Stimulated activated CD4-positive, alpha-beta T cell treated with anti-CD3 and anti-CD28 coated beads, Interleukin-4, amount 100 ng/mL, for 48 hours (primary cell): ENCODE data around the gene CFAP61.

Experiments
- DNase-seq, 2 donors: peaks; one replicate each; pipeline ENCODE4 v3.0.0-alpha.2; 2020; ENCODE audit warnings: low read depth in 2 of 2

CFAP61 gene

DNA sequence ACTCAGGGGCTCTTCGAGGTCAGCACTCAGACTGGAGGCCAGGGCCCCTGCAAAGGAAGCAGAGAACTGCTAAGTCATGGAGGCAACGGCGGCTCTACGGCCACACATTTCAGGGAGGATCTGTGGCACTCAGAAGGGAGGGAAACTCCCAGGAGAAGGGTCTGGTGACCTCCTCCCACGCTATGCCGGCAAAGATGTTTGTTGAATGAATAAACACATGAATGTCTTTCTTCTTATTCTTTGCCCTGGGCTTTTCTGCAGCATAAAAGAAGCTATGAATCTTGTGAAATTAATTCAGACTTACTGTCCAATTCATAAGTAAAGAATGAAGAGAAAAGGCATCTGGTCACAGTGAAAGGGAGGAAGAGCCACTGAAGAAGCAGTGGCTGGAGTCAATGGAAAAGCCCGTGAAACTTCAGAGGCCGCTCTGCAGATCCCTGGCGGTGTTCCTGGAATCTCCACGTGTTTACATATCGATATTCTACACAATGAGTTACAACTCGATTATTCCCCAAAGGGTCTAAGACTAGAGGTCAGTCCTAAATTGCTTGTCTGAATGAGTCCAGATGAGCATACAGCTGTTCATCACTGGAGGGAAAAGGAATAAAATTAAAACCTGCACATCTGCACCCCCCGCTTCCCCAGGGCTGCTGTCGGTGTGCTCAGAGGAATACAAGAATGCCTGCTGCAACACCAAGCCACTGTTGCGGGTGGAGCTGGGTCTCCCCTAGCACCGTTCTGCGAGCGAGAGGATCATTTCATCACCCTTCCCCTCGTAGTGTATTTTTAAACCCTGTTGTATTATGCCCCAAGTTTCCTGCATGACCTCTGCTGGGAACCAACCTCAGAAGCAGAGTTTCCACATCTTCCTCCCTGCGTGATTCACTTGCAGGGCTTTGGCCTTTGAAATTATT lies 341.1 kb downstream of the CFAP61 start:
- no peak for DNase-seq

DNA sequence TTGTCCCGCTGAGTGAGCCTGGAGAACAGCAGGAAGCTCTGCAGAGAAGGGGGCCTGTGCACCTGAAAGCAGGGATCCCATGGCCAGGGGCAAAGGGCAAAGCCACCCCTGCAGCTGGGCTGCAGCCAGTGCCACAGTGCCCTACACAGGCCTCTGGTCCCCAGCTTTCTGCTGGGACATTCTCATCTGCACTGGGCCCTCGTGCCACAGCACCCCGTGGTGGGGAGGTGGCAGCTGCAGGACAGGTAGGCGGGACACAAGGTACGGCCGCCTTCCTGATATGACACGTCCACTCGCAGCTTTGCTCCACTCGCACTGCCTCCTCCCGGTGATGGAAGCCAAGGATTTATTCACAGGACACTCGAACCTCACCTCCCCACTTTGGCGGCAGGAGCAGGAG lies 342.8 kb downstream of the CFAP61 start:
- no peak for DNase-seq

DNA sequence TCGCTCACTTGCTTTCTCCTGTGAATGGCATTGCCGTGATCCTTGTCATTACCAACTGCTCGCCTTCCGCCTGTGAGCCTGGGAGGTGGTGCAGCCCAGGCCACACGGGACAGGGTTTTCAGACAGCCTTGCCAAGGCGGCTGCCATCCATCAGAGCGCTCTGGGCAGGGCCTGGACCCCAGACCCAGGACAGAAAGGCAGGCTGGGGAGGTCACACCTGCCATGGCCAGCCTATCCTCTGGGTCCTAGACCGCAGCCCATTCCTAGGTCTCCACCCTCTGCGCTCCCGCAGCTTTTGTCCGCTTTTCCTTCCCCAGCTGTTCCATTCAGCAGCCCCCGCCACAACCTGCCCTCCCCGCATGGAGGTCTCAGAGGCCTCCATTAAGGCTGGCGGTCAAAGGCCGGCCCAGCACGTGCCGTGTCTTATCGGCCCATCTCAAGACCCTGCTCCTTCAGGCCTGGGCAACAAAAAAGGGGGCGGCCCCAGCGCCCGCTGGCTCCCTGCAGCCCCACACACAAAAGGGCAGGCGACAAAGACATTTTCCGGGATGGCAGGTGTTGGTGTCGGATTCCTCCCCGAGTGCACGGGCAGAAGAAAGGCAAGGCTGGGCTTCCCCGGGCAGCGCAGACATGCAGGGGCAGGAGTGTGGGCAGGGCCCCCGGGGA lies 343.7 kb downstream of the CFAP61 start:
- no peak for DNase-seq

DNA sequence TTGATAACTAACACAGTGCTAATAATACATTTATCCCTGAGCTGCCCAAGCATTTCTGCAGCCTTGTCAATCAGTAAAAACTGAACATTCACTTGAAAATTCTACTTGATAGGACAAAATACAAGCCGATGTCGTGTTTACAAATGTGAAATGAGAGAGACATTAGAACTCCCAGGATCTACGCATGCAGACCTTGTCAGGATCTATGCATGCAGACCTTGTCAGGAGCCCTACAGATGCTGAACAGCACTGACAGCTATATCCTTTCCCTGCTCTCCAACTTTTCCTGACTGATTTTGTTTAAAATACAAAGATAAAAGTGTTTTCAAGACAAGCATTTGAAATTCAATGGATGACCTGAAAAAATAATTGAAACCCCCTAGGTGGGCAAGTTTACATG lies 344.5 kb downstream of the CFAP61 start:
- no peak for DNase-seq

DNA sequence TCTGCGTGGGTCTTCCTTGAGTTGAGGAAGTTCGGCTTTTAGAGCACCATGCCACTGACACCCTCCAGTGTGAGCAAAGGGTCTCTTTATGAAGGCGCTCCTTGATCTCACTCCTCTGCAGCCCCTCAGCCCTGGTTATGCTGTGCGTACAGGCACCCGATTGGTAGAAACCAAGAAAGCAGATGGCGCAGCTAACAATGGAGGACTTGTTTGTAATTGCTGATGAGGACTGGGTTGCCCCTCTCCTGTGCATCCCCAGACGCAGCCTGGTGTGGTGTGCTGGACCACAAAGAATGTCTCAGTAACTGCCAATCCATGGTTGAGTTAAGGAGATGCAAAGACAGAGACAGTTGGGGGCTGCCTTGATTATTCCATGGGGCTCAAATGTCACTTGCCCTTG lies 345.8 kb downstream of the CFAP61 start:
- DNase-seq: no peak

DNA sequence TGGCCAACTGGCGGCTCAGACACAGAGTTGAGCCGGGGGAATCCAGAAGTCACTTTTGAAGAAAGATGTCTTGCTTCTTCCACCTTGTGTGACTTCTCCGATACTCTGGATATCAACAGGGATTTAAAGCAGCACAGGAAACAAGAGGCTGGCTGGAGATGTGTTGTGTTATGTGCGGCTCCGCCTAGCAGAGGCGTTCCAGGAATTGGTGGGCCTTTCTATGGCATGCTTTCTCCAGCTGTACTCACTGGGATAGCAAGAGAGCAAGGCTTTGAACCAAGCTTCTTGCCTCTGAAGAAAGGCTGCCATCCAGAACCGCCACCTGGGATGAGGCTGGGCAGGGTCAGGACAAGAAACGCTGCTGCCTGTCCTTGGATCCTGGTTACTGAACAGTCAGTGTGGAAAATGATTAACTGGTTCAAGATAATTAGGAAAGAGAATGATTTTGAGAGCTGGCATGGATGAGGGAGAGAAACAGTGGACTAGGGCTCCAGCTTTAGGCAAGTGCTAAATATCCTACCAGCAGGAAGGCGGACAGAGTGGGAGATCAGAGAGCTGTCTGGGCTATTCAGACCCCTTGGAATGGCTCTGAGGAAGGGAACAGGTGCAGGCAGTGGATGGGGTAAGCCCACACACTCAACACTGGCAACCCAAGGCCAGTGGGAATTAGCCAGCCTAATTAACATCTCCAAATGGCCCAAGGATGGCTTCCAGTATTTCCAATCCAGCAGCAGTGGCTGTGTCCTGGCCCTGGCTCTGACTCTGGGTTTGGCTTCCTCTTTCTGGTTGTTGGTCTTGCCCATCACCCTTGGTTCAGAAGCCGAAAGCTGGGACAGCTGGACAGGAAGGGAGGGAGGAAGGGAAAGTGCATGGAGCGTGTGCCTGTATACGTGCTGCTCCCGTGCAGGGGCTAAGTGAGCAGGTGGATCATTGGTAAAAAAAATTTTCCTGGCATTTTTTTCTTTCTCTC lies 347.5 kb downstream of the CFAP61 start:
- no peak for DNase-seq

DNA sequence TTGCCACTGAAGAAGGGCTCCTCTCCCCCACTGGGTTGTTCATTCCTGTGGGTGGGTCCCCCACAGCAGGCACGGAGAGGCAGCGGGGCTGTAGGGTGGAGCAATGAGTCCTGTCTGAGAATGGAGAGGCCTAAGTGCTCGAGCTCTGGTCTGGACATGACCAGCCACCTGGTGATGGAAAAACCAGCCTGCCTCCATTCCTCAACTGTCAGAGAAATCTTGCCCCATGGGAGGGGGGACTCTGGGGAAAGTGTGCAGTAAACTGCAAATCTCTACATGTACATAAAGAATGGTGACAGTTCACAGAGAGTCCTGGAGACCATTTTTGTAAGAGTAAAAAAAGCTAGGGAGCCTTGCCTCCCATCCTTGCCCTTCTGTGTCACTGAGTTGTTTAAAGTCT lies 349.7 kb downstream of the CFAP61 start:
- DNase-seq: no peak

DNA sequence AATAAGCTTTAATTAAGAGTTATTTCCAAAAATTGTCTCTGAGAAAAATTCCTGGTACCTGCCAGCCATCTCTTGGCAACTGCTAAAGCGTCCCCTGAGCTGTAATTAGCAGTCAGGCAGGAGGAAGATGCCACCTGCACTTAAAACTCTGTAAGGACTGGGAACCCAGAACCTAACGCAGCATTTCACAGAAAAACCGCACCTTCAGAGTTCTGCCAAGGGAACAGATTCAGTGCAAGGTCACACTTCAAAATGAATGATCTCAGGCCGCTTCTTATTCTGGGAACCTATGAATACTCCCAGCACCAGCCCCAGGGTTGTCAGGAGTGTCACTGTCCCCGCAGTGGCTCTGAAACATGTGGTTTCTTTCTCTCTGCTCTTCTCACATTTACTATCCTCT lies 352.3 kb downstream of the CFAP61 start:
- no peak for DNase-seq

DNA sequence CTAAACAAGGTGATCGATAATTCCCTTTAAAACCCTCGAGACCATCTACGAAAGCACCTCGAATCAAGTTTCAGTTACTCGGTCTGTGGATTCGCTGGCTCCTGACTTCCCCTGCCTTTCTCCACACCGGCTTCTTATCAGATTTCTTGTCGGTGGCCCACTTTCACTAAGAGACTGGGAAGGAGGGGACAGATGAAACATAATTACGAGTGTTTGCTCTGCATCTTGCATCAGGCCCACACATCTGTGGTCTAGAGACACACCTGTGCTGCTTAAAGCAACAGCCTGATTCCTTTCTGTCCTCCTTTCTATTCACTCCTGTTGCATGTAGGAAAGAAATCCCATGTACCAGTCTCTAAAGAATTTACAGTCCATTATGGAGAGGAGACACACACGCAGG lies 353.3 kb downstream of the CFAP61 start:
- no peak for DNase-seq

DNA sequence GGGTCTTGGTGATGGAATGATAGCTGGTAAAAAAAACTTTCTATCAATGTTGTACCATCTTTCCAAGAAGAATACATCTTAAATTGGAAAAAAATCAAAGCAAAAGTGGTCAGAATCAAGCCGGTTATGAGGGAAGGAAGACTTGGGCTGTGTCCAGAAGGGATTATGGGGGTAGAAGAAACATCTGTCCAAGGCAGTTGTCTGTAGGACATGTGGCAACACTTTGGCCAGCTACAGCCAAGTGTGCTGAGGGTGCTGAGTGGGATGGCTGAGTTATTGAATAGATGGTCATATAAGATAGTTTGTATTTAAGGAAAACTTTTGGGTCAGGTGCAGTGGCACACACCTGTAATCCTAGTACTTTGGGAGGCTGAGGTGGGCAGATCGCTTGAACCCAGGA lies 354.0 kb downstream of the CFAP61 start:
- no peak for DNase-seq

DNA sequence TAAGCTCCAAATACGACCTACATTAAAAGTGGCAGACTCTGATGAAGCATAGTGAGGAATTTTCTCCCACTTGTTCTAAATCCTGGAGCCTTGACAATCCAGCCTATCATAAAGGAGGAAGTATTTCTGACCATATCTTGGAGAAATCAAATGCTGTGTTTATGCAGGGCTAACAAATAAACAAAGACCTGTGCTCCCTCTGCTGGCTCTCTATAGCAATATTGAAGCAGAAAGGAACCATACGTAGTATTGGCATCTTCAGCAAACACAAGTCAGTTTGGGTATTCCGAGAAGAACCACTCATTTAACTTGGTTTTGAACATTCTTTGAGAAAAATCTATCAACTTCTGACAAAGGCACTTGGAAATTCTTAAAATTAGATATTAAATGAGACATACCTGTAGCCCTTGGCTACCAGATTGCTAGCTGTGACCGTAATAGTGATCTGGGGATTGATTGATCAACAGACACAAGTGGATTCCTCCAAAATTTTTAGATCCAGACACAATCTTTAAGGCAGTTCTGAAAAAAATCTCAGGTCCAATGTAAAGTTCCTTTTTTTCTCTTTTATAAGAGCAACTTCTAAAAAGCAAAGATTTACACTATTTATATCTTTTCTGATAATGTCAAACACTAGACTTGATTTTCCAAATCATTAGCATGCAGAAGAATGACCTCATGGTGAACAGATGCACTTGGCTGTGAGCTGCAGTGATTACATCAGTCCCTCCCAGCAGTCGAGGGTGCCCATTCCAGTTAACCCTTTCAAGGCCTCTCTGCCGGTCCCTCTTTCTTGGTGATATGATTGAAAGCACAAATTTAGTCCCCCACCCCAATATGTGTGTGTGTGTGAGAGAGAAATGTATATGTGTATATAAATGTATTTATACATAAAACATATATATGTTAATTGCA lies 355.8 kb downstream of the CFAP61 start:
- no peak for DNase-seq

DNA sequence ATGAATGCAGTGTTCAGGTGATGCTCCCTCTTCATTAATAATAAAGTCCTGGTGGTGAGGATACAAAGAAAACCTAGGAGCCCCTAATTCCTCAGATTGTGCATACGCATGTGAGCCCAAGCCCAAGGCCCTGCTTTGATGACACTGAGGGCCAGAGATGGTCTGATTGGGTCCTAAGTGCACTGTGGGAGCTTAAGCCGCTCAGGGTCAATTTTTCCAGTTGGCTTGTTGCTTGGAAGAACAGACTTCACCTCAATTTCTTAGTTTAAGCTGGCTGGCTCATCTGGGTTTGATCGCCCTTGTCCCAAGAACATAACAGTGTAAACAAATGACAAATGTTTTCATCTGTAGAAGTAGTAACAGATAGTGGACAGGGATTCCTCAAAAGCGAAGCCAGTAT lies 357.0 kb downstream of the CFAP61 start:
- no peak for DNase-seq
